Liver (tissue), 2 donors: Measurements from ENCODE around the gene CHST5.

Experiments
- CTCF ChIP-seq: fragments of 150-350 bp; IDR thresholded peaks from 2 replicates; pipeline ENCODE4 v1.5.1; 2017; ENCODE audit warnings: improper control_type of control experiment, low read depth, low read length; ENCODE audit not compliant: missing input control
- TF ChIP-seq, protein P1 (sequence below): IDR thresholded peaks from 2 replicates; pipeline ENCODE4 v1.6.1; 2016; ENCODE audit warnings: antibody characterized with exemption
- donor health status: healthy.

DNA sequence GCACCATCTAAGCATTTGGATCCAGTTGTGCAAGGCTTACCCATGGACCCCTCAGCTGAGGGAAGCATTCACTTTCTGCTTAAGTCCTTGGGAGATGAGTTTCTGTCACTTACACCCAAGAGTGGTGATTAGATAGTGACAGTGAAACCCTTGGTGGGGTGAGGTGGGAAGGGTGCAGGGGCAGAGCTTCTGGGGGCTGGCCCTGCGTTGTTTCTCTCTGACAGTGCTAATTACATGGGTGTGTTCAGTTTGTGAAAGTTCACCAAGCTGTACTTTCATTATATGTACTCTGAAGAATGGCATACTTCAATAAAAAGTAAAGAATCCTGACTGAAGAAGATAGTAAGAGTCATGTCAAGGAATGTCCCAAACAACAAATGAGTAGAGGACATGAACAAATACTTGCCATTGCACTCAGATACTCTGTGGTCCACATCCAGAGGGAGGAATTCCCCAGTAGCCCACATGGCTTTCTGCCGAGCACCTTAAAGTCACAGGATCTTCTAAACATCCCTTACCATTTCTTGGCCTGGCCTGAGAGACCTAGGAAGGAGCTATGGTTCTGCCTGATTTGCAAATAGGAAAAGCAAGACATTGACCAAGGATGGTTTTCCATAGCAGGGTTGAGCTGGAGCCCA, 49.1 kb downstream of the CHST5 start:
- TF ChIP-seq, protein P1, sequence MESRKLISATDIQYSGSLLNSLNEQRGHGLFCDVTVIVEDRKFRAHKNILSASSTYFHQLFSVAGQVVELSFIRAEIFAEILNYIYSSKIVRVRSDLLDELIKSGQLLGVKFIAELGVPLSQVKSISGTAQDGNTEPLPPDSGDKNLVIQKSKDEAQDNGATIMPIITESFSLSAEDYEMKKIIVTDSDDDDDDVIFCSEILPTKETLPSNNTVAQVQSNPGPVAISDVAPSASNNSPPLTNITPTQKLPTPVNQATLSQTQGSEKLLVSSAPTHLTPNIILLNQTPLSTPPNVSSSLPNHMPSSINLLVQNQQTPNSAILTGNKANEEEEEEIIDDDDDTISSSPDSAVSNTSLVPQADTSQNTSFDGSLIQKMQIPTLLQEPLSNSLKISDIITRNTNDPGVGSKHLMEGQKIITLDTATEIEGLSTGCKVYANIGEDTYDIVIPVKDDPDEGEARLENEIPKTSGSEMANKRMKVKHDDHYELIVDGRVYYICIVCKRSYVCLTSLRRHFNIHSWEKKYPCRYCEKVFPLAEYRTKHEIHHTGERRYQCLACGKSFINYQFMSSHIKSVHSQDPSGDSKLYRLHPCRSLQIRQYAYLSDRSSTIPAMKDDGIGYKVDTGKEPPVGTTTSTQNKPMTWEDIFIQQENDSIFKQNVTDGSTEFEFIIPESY: no peak
- no peak for TF ChIP-seq CTCF
